PC-9 (cell line): Measurements from ENCODE around the gene RAI2. TPM values are rescaled to one million over a fixed set of nuclear protein-coding genes. Genes with fewer than 3 reads are reported as not detected.

Experiments
- BruUV-seq: library from RNA; stranded (reverse); fragments of 400-500 nt; replicated peaks from 2 replicates; lab custom pipeline; 2021; lab: Mats Ljungman, UMichigan
- CTCF ChIA-PET: fragments of 300-600 bp; sonication (Branson Sonifier 250); formaldehyde crosslinking; loops from one replicate; lab custom pipeline; 2022; ENCODE audit warnings: antibody characterized with exemption; lab: Charles Lee
- POLR2A ChIA-PET: fragments of 300-600 bp; sonication (Branson Sonifier 250); formaldehyde crosslinking; loops from one replicate; lab custom pipeline; 2022; ENCODE audit warnings: antibody characterized with exemption; ENCODE audit not compliant: unreplicated experiment; lab: Charles Lee
- DNase-seq, 2 experiments: peaks; one replicate each; pipeline versions ENCODE4 v3.0.0 to v3.0.0-alpha.2; 2015 to 2022; ENCODE audit warnings: mixed read lengths in 1 of 2
- H2AFZ ChIP-seq: fragments of 200-600 bp; sonication (generic); 2 replicates; pipeline ENCODE4 v1.8.1; 2017; ENCODE audit warnings: antibody characterized with exemption
- H3F3A ChIP-seq: fragments of 200-600 bp; sonication (generic); 2 replicates; pipeline ENCODE4 v1.8.1; 2017; ENCODE audit warnings: antibody characterized with exemption, mild to moderate bottlenecking, low read depth; ENCODE audit not compliant: insufficient read depth
- H3K27ac ChIP-seq: fragments of 200-600 bp; sonication (generic); 2 replicates; pipeline ENCODE4 v1.6.1; 2016; ENCODE audit warnings: mixed run types
- H3K27me3 ChIP-seq: fragments of 200-600 bp; sonication (generic); 2 replicates; pipeline ENCODE4 v1.6.1; 2016; ENCODE audit warnings: low read depth, mixed run types; ENCODE audit not compliant: insufficient read depth
- H3K36me3 ChIP-seq: fragments of 200-600 bp; sonication (generic); 2 replicates; pipeline ENCODE4 v1.6.1; 2016; ENCODE audit warnings: low read depth, mixed run types
- H3K4me1 ChIP-seq: fragments of 200-600 bp; sonication (generic); replicated peaks from 2 replicates; pipeline ENCODE4 v1.6.1; 2016; ENCODE audit warnings: mixed run types; ENCODE audit not compliant: insufficient read depth
- H3K4me2 ChIP-seq: fragments of 200-600 bp; sonication (generic); 2 replicates; pipeline ENCODE4 v1.6.1; 2017; ENCODE audit warnings: mixed run types
- H3K4me3 ChIP-seq: fragments of 200-600 bp; sonication (generic); 2 replicates; pipeline ENCODE4 v1.6.1; 2016; ENCODE audit warnings: mixed run types
- H3K79me2 ChIP-seq: fragments of 200-600 bp; sonication (generic); 2 replicates; pipeline ENCODE4 v1.6.1; 2017; ENCODE audit warnings: low read depth, mixed run types
- H3K9me2 ChIP-seq: fragments of 200-600 bp; sonication (generic); 2 replicates; pipeline ENCODE4 v1.8.1; 2017; ENCODE audit warnings: mild to moderate bottlenecking; ENCODE audit not compliant: insufficient read depth
- H3K9me3 ChIP-seq: fragments of 200-600 bp; sonication (generic); 2 replicates; pipeline ENCODE4 v1.8.1; 2016; ENCODE audit warnings: low read depth; ENCODE audit not compliant: insufficient read depth
- H4K20me1 ChIP-seq: fragments of 200-600 bp; sonication (generic); 2 replicates; pipeline ENCODE4 v1.8.1; 2017; ENCODE audit not compliant: insufficient read depth
- CTCF ChIP-seq: fragments of 200-600 bp; sonication (generic); conservative IDR thresholded peaks from 2 replicates; pipeline ENCODE4 v1.6.1; 2017; ENCODE audit warnings: mixed run types, antibody characterized with exemption, mild to moderate bottlenecking, moderate library complexity
- EZH2 ChIP-seq: fragments of 200-600 bp; sonication (generic); IDR thresholded peaks from 2 replicates; pipeline ENCODE4 v1.8.0; 2017; ENCODE audit warnings: antibody characterized with exemption, low read depth
- intact Hi-C: fragments of 100-400 bp; cut with micrococcal nuclease; formaldehyde crosslinking; loops from one replicate; pipeline ENCODE4 v1.10.0; 2022; ENCODE audit not compliant: unreplicated experiment
- total RNA-seq: library from RNA; stranded (reverse); gene quantifications from 2 replicates; pipeline ENCODE4 v1.2.3, GENCODE V29; 2021

Gene RAI2
- total RNA-seq, 1 experiment from 2014 or later: not detected

DNA sequence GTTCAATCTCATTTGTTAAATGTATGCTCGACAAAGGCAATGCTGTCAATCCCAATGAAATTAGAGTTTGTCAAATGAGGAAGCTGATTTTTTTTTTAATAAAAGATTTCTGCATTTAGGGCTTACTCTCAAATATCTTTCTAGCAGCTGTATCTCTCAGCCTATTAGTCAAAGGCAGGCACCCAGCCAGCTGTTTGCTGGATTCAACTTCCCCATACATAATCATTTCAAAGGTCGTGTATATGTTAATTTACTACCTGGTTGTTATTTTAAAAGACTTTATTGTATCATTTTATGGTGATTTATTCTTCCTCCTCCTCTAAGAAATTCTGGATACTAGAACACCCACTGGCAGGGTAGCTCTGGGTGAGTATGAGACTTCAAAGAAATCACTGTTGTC lies 27.1 kb downstream of the RAI2 start:
- H3K4me3 ChIP-seq: no peak overlapping the region
- no peak for TF ChIP-seq CTCF
- TF ChIP-seq EZH2: no peak
- ChIA-PET CTCF (no interaction called here), POLR2A (no interaction called here)
- no TSS peak for BruUV-seq
- no peak overlapping the region for H3K4me2 ChIP-seq
- no peaks in the 10 kb centered on the region for H3K9me2 ChIP-seq
- H3K4me1 ChIP-seq: no peaks in the 10 kb centered on the region
- DNase-seq: no peak
- no peak overlapping the region for H3K27ac ChIP-seq
- intact Hi-C loops: no loop called here
- no peaks in the 10 kb centered on the region for H4K20me1 ChIP-seq
- no peaks in the 10 kb centered on the region for H3K9me3 ChIP-seq
- no peaks in the 10 kb centered on the region for H3K36me3 ChIP-seq
- peaks cover 42% of the 10 kb centered on the region for H3K27me3 ChIP-seq
- no peak overlapping the region for H2AFZ ChIP-seq
- no peaks in the 10 kb centered on the region for H3K79me2 ChIP-seq
- H3F3A ChIP-seq: no peaks in the 10 kb centered on the region

GRCh38 chrX:17831255-17831654 lies 29.8 kb downstream of the RAI2 start:
- CTCF ChIA-PET: no interaction called here
- intact Hi-C loops: no loop called here
- no peaks in the 10 kb centered on the region for H3K36me3 ChIP-seq
- no peaks in the 10 kb centered on the region for H4K20me1 ChIP-seq
- no TSS peak for BruUV-seq
- POLR2A ChIA-PET: no interaction called here
- no peaks in the 10 kb centered on the region for H3F3A ChIP-seq
- no peaks in the 10 kb centered on the region for H3K9me3 ChIP-seq
- H3K9me2 ChIP-seq: no peaks in the 10 kb centered on the region
- no peaks in the 10 kb centered on the region for H3K4me1 ChIP-seq
- no peak for DNase-seq
- no peak overlapping the region for H2AFZ ChIP-seq
- H3K27me3 ChIP-seq: peaks cover 34% of the 10 kb centered on the region
- TF ChIP-seq CTCF (no peak), EZH2 (no peak)
- no peaks in the 10 kb centered on the region for H3K79me2 ChIP-seq
- no peak overlapping the region for H3K4me2 ChIP-seq
- no peak overlapping the region for H3K27ac ChIP-seq
- no peak overlapping the region for H3K4me3 ChIP-seq

- Histone ChIP-seq H3K9me3 (no peaks in the 10 kb centered on the region), H4K20me1 (no peaks in the 10 kb centered on the region), H3K36me3 (no peaks in the 10 kb centered on the region), H3F3A (no peaks in the 10 kb centered on the region), H3K9me2 (no peaks in the 10 kb centered on the region), H3K27ac (no peak overlapping the region), H2AFZ (no peak overlapping the region), H3K4me1 (no peaks in the 10 kb centered on the region), H3K4me2 (no peak overlapping the region), H3K27me3 (peaks cover 31% of the 10 kb centered on the region), H3K79me2 (no peaks in the 10 kb centered on the region), H3K4me3 (no peak overlapping the region)
- no peak for DNase-seq
- TF ChIP-seq EZH2 (no peak), CTCF (no peak)
- POLR2A ChIA-PET: no interaction called here
- intact Hi-C loops: no loop called here
- BruUV-seq: no TSS peak
- CTCF ChIA-PET: no interaction called here
These were observed 30.9 kb downstream of the RAI2 start for GRCh38 chrX:17830211-17830610.
